ENCODE data around the gene TMSB15B.
"Not testable (repeated sequence)": the region's sequence is repeated elsewhere in the genome, so short reads cannot be mapped to it uniquely, and the experiment has no call there.

GRCh38 chrX:103940257-103940656 lies 22.2 kb upstream of the TMSB15B start:
- not testable (repeated sequence) for TF ChIP-seq POLR2A, CTCF (IDR thresholded peaks at IDR 0.05)

Measured in thyroid gland (tissue), 4 donors.